CD8-positive, alpha-beta memory T cell (primary cell): ENCODE results near the gene MACROD2. TPM values are rescaled to one million over a fixed set of nuclear protein-coding genes. Genes with fewer than 3 reads are reported as not detected.

Experiments used
- CTCF ChIA-PET: fragments of 350-600 bp; sonication (Branson Sonifier 250); formaldehyde crosslinking; loops from one replicate; lab custom pipeline; 2021; ENCODE audit warnings: antibody characterized with exemption; lab: Charles Lee
- POLR2A ChIA-PET: fragments of 350-600 bp; sonication (Branson Sonifier 250); formaldehyde crosslinking; loops from one replicate; lab custom pipeline; 2021; ENCODE audit warnings: antibody characterized with exemption; lab: Charles Lee
- DNase-seq, 5 donors: peaks; one replicate each; pipeline versions ENCODE4 v3.0.0 to v3.0.0-alpha.2; 2020 to 2022; ENCODE audit warnings: mixed read lengths in 1 of 5
- H3K27ac ChIP-seq: one replicate; pipeline ENCODE4 v1.7.0; 2013; ENCODE audit warnings: low read depth, mild to moderate bottlenecking, low read length, moderate library complexity
- H3K27me3 ChIP-seq: 2 replicates; pipeline ENCODE4 v1.7.0; 2013; ENCODE audit warnings: low read length, mild to moderate bottlenecking; ENCODE audit not compliant: insufficient read depth, poor library complexity, severe bottlenecking
- H3K36me3 ChIP-seq: 2 replicates; pipeline ENCODE4 v1.7.0; 2013; ENCODE audit warnings: mild to moderate bottlenecking, low read length, moderate library complexity; ENCODE audit not compliant: insufficient read depth
- H3K4me1 ChIP-seq: 2 replicates; pipeline ENCODE4 v1.7.0; 2013; ENCODE audit warnings: mild to moderate bottlenecking, low read length, moderate library complexity; ENCODE audit not compliant: insufficient read depth
- H3K4me3 ChIP-seq: 2 replicates; pipeline ENCODE4 v1.7.0; 2013; ENCODE audit warnings: mild to moderate bottlenecking, low read length
- H3K9me3 ChIP-seq: 2 replicates; pipeline ENCODE4 v1.7.0; 2013; ENCODE audit warnings: mild to moderate bottlenecking, low read length
- H3K27ac Mint-ChIP-seq, 8 donors: one replicate each; pipeline ENCODE4 v1.8.0; 2020 to 2021; ENCODE audit warnings: mixed read lengths in 8 of 8, mild to moderate bottlenecking in 6 of 8, inconsistent platforms in 3 of 8, moderate library complexity in 3 of 8
- H3K27me3 Mint-ChIP-seq, 2 donors: one replicate each; pipeline ENCODE4 v1.8.0; 2020 to 2021; ENCODE audit warnings: mixed read lengths in 2 of 2, mild to moderate bottlenecking in 1 of 2, moderate library complexity in 1 of 2
- H3K36me3 Mint-ChIP-seq, 3 donors: one replicate each; pipeline ENCODE4 v1.8.0; 2020 to 2021; ENCODE audit warnings: mixed read lengths in 3 of 3, inconsistent platforms in 1 of 3, mild to moderate bottlenecking in 1 of 3
- H3K4me1 Mint-ChIP-seq, 3 donors: one replicate each; pipeline ENCODE4 v1.8.0; 2020 to 2021; ENCODE audit warnings: mixed read lengths in 3 of 3, inconsistent platforms in 1 of 3, mild to moderate bottlenecking in 1 of 3
- H3K4me3 Mint-ChIP-seq, 7 donors: one replicate each; pipeline ENCODE4 v1.8.0; 2020 to 2021; ENCODE audit warnings: mixed read lengths in 7 of 7, mild to moderate bottlenecking in 6 of 7, moderate library complexity in 4 of 7, inconsistent platforms in 2 of 7
- H3K9me3 Mint-ChIP-seq, 5 donors: one replicate each; pipeline ENCODE4 v1.8.0; 2020 to 2022; ENCODE audit warnings: mixed read lengths in 5 of 5, mild to moderate bottlenecking in 3 of 5, moderate library complexity in 2 of 5, inconsistent platforms in 1 of 5
- polyA plus RNA-seq: library from polyadenylated mRNA; unstranded; fragments of 300-500 nt; fragmentation: Illumina TruSeq; gene quantifications from one replicate; pipeline ENCODE4 v1.2.3, GENCODE V29; 2021
- total RNA-seq, 2 experiments: library from RNA; stranded (reverse); gene quantifications; one replicate each; pipeline ENCODE4 v1.2.3, GENCODE V29; 2021

Gene MACROD2
- total and polyA plus RNA-seq, 3 experiments from 2014 or later: not detected

GRCh38 chr20:15020845-15021244 is 1025.5 kb downstream of the MACROD2 start:
- CTCF ChIA-PET: no interaction called here
- Mint-ChIP-seq H3K4me1 (no peaks in the 10 kb centered on the region), H3K4me3 (no peak overlapping the region), H3K27me3 (no peaks in the 10 kb centered on the region), H3K9me3 (peaks cover 0 to 13% (median 7%) of the 10 kb centered on the region in 5 donors), H3K27ac (no peak overlapping the region), H3K36me3 (no peaks in the 10 kb centered on the region)
- DNase-seq: no peak
- POLR2A ChIA-PET: no interaction called here
- no peaks in the 10 kb centered on the region for H3K36me3 ChIP-seq
- no peaks in the 10 kb centered on the region for H3K27me3 ChIP-seq
- H3K9me3 ChIP-seq: no peaks in the 10 kb centered on the region
- no peak overlapping the region for H3K4me3 ChIP-seq
- no peaks in the 10 kb centered on the region for H3K4me1 ChIP-seq
- no peak overlapping the region for H3K27ac ChIP-seq

- H3K9me3 ChIP-seq: no peaks in the 10 kb centered on the region
- no peaks in the 10 kb centered on the region for H3K27me3 ChIP-seq
- H3K27ac ChIP-seq: no peak overlapping the region
- no peaks in the 10 kb centered on the region for H3K4me1 Mint-ChIP-seq
- H3K27me3 Mint-ChIP-seq: no peaks in the 10 kb centered on the region
- no peak for DNase-seq
- H3K4me3 Mint-ChIP-seq: no peak overlapping the region
- H3K9me3 Mint-ChIP-seq: peaks cover 0 to 13% (median 4%) of the 10 kb centered on the region in 5 donors
- ChIA-PET CTCF (no interaction called here), POLR2A (no interaction called here)
- H3K27ac Mint-ChIP-seq: no peak overlapping the region
- no peak overlapping the region for H3K4me3 ChIP-seq
- H3K36me3 Mint-ChIP-seq: no peaks in the 10 kb centered on the region
- no peaks in the 10 kb centered on the region for H3K36me3 ChIP-seq
- H3K4me1 ChIP-seq: no peaks in the 10 kb centered on the region
Measured at GRCh38 chr20:15022921-15023320, 1027.6 kb downstream of the MACROD2 start.

- Histone ChIP-seq H3K36me3 (no peaks in the 10 kb centered on the region), H3K4me1 (no peaks in the 10 kb centered on the region), H3K27me3 (no peaks in the 10 kb centered on the region), H3K9me3 (no peaks in the 10 kb centered on the region), H3K4me3 (no peak overlapping the region), H3K27ac (no peak overlapping the region)
- POLR2A ChIA-PET: no interaction called here
- Mint-ChIP-seq H3K27ac (no peak overlapping the region), H3K9me3 (peaks cover 0 to 5% (median 5%) of the 10 kb centered on the region in 5 donors), H3K36me3 (no peaks in the 10 kb centered on the region), H3K27me3 (no peaks in the 10 kb centered on the region), H3K4me1 (no peaks in the 10 kb centered on the region), H3K4me3 (no peak overlapping the region)
- DNase-seq: no peak
- CTCF ChIA-PET: no interaction called here
Measured at GRCh38 chr20:15026759-15027158, 1031.4 kb downstream of the MACROD2 start.

GRCh38 chr20:15030826-15031225 is 1035.5 kb downstream of the MACROD2 start:
- H3K36me3 Mint-ChIP-seq: no peaks in the 10 kb centered on the region
- H3K27ac Mint-ChIP-seq: no peak overlapping the region
- H3K27ac ChIP-seq: no peak overlapping the region
- POLR2A ChIA-PET: no interaction called here
- no peaks in the 10 kb centered on the region for H3K36me3 ChIP-seq
- no peak overlapping the region for H3K4me3 Mint-ChIP-seq
- H3K4me1 Mint-ChIP-seq: no peaks in the 10 kb centered on the region
- no peak for DNase-seq
- H3K4me3 ChIP-seq: no peak overlapping the region
- no peaks in the 10 kb centered on the region for H3K27me3 Mint-ChIP-seq
- no peaks in the 10 kb centered on the region for H3K27me3 ChIP-seq
- no peaks in the 10 kb centered on the region for H3K9me3 ChIP-seq
- peaks cover 0 to 11% (median 5%) of the 10 kb centered on the region in 5 donors for H3K9me3 Mint-ChIP-seq
- CTCF ChIA-PET: no interaction called here
- no peaks in the 10 kb centered on the region for H3K4me1 ChIP-seq

GRCh38 chr20:15031546-15032351 is 1036.4 kb downstream of the MACROD2 start:
- CTCF ChIA-PET: no interaction called here
- DNase-seq: no peak
- Histone ChIP-seq H3K4me3 (no peak overlapping the region), H3K27me3 (no peaks in the 10 kb centered on the region), H3K9me3 (no peaks in the 10 kb centered on the region), H3K36me3 (no peaks in the 10 kb centered on the region), H3K4me1 (no peaks in the 10 kb centered on the region), H3K27ac (no peak overlapping the region)
- peaks cover 0 to 16% (median 7%) of the 10 kb centered on the region in 5 donors for H3K9me3 Mint-ChIP-seq
- H3K36me3 Mint-ChIP-seq: no peaks in the 10 kb centered on the region
- POLR2A ChIA-PET: no interaction called here
- H3K27ac Mint-ChIP-seq: no peak overlapping the region
- H3K4me3 Mint-ChIP-seq: no peak overlapping the region
- no peaks in the 10 kb centered on the region for H3K4me1 Mint-ChIP-seq
- H3K27me3 Mint-ChIP-seq: no peaks in the 10 kb centered on the region

GRCh38 chr20:15032352-15032622 is 1037.0 kb downstream of the MACROD2 start:
- no peaks in the 10 kb centered on the region for H3K36me3 ChIP-seq
- Mint-ChIP-seq H3K4me3 (no peak overlapping the region), H3K9me3 (peaks cover 0 to 16% (median 7%) of the 10 kb centered on the region in 5 donors), H3K27ac (no peak overlapping the region), H3K4me1 (no peaks in the 10 kb centered on the region), H3K27me3 (no peaks in the 10 kb centered on the region), H3K36me3 (no peaks in the 10 kb centered on the region)
- DNase-seq: no peak
- no peaks in the 10 kb centered on the region for H3K9me3 ChIP-seq
- H3K27me3 ChIP-seq: no peaks in the 10 kb centered on the region
- ChIA-PET POLR2A (no interaction called here), CTCF (no interaction called here)
- H3K27ac ChIP-seq: no peak overlapping the region
- H3K4me1 ChIP-seq: no peaks in the 10 kb centered on the region
- H3K4me3 ChIP-seq: no peak overlapping the region

GRCh38 chr20:15033269-15033668 is 1038.0 kb downstream of the MACROD2 start:
- Histone ChIP-seq H3K9me3 (no peaks in the 10 kb centered on the region), H3K4me3 (no peak overlapping the region), H3K27ac (no peak overlapping the region), H3K27me3 (no peaks in the 10 kb centered on the region), H3K36me3 (no peaks in the 10 kb centered on the region), H3K4me1 (no peaks in the 10 kb centered on the region)
- H3K4me1 Mint-ChIP-seq: no peaks in the 10 kb centered on the region
- peaks cover 0 to 16% (median 7%) of the 10 kb centered on the region in 5 donors for H3K9me3 Mint-ChIP-seq
- DNase-seq: no peak
- H3K27ac Mint-ChIP-seq: no peak overlapping the region
- H3K36me3 Mint-ChIP-seq: no peaks in the 10 kb centered on the region
- POLR2A ChIA-PET: no interaction called here
- H3K4me3 Mint-ChIP-seq: no peak overlapping the region
- H3K27me3 Mint-ChIP-seq: no peaks in the 10 kb centered on the region
- CTCF ChIA-PET: no interaction called here

- ChIA-PET CTCF (no interaction called here), POLR2A (no interaction called here)
- no peak overlapping the region for H3K4me3 ChIP-seq
- Mint-ChIP-seq H3K27me3 (no peaks in the 10 kb centered on the region), H3K27ac (no peak overlapping the region), H3K4me3 (no peak overlapping the region), H3K9me3 (peaks cover 0 to 16% (median 7%) of the 10 kb centered on the region in 5 donors), H3K36me3 (no peaks in the 10 kb centered on the region), H3K4me1 (no peaks in the 10 kb centered on the region)
- H3K4me1 ChIP-seq: no peaks in the 10 kb centered on the region
- H3K27ac ChIP-seq: no peak overlapping the region
- DNase-seq: no peak
- no peaks in the 10 kb centered on the region for H3K9me3 ChIP-seq
- H3K36me3 ChIP-seq: no peaks in the 10 kb centered on the region
- no peaks in the 10 kb centered on the region for H3K27me3 ChIP-seq
Measured at GRCh38 chr20:15033891-15034290, 1038.6 kb downstream of the MACROD2 start.
